Dermis microvascular lymphatic vessel endothelial cell (primary cell): Measurements from ENCODE around the gene CDKAL1. TPM values are rescaled to one million over a fixed set of nuclear protein-coding genes. Genes with fewer than 3 reads are reported as not detected.

ENCODE experiments used
- DNase-seq, 2 donors: peaks; one replicate each; pipeline versions ENCODE4 v3.0.0 to v3.0.0-alpha.2; 2010; ENCODE audit warnings: low read depth in 2 of 2
- total RNA-seq: library from RNA; depleted of rRNA; stranded (reverse); fragments of >200 nt; gene quantifications from 2 replicates; pipeline ENCODE4 v1.2.1, GENCODE V29; 2014

The CDKAL1 gene
- total RNA-seq, 1 donor from 2014 or later: 17.8 TPM

DNA sequence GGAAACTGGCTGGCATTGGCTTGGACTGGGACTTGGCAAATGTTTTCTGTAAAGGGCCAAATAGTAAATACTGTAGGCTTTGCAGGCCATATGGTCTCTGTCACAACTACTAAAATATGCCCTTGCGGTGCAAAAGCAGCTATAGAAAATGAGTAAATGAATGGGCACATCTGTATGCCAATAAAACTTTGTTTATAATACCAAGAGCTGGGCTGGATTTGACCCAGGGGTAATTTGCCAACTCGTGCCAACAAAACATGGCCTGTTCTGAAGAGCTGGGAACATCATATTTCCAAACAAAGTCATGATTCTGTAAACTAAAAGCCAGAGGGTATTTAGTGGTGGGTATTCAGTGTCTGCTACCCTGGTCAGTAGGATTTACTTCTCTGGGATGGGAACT is 739.2 kb downstream of the CDKAL1 start:
- no peak for DNase-seq

DNA sequence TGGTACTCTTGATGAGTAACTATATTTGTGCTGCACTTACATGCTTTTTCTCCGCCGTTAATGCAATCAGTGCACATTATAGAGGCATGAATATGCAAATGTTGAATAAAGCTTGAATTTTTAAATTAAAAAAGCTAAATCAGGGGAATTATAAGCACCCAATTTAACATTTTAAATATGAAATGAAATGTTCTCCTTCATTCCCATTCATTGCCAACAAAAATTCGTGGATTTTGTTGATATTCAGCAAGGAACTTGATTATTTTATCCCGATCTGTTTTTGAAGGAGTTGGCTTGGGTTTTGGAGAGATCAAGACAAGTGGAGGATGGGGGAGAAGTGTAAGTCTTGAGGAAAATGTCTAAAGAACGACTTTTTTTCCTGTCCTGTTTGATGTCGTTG is 740.6 kb downstream of the CDKAL1 start:
- no peak for DNase-seq

DNA sequence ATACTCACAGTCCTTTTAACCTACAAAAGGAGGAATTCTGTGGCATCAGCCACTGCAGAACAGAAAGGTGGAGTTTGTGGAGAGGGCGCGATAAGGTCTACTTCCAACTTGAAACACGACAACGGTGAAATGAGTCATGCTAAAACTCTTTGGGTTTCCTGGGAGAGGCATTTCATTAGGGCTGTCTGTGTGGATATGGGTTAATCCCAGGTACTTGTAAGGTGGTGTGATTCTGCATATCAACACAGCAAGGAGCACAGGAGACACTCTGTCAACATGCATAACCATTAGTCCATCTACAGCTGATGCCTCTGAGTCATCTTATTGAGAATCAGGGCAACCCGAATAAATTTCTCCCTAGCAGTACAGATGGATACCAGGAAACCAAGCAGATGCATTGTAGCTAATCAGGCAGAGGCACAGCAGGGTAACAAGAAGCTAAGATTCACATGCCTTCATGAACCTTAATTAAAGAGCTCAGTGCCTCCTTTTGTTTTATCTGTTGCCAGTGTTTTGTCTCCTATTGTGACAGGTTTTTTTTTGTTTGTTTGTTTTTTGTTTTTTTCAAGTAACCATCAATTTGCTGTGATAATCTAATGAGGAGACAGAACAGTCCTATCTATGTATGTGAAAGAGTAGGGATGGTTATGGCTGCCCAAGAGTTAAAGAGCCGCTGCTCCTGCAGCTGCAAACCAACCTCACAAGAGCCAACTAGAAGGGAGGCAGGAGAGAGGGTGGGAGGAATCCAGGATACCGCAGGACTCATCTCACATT is 743.5 kb downstream of the CDKAL1 start:
- DNase-seq: no peak

DNA sequence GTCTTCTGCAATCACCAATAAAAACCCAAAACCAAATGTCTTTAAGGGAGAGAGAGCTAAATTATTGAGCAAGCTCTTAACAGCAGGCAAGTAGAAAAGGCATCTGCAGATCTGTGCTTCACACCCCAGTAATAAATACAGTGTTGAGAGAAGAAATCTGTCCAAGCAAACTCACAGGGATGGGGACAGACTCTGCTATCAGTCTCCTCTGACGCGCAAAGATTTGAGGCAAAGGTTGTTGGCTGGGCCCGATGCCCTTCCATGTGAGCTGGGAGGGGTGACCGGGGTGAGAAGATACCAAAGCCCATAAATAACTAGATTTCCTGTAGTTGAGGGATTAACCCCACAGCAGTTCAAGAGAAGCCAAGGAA is 744.1 kb downstream of the CDKAL1 start:
- DNase-seq: no peak

DNA sequence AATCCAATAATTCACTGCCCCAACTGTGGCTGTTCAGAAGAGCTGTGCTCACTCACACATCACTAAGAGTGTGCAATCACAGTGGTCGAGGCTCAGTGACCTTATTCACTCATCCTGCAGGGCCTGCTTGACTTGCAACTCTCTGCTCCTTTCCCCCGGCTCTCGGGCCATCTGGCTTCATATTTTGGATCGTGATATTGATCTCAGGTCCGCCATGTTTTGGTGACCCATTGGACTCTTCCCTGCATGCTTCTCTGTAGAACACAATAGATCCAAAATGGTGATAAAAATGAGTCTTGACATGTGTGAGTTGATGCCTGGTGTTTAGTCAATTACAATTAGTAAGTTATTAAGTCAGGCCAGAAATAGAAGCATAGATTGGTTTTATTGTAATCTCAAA is 745.4 kb downstream of the CDKAL1 start:
- DNase-seq: no peak

DNA sequence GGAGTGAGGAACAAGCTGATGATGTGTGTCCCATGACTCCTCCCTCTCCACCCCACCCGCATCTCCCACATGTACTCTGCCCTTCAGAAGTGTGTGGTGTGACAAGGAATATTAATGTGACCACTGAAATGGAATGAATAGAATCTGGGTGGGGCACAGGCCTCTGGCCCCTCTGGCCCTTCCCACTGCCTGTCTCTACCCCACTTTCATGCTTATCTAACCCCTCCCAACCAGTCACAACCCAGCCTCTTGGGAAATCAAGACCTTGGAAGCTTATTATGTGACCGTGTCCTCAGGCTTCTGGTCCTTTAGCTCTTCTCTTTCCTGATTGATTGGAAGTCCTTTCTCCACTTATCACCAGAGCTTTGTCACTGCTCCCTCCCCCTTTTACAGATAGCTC is 747.1 kb downstream of the CDKAL1 start:
- no peak for DNase-seq

Other genes starting within 250 kb of the CDKAL1 start
- gene E2F3, start 132.6 kb upstream of the CDKAL1 start, total RNA-seq: 3.5 and 5.1 TPM in 2 replicates